Activated T-helper 2 cell treated with anti-CD3 and anti-CD28 coated beads, Interferon-gamma antibody, Interleukin-2, Interleukin-4, amounts not matched to agents 10 μg/mL and 5 μg/mL and 100 μg/mL, durations not matched to agents 14 hours and 24 hours and 36 hours (primary cell): ENCODE data around the gene AGAP1. TPM values are rescaled to one million over a fixed set of nuclear protein-coding genes. Genes with fewer than 3 reads are reported as not detected.

Experiments
- DNase-seq: peaks from one replicate; pipeline ENCODE4 v3.0.0; 2021; ENCODE audit warnings: low spot score
- H3K27ac Mint-ChIP-seq: one replicate; pipeline ENCODE4 v1.8.0; 2021; ENCODE audit warnings: mixed read lengths
- H3K27me3 Mint-ChIP-seq: one replicate; pipeline ENCODE4 v1.8.0; 2021; ENCODE audit warnings: low read depth, mixed read lengths
- H3K36me3 Mint-ChIP-seq: one replicate; pipeline ENCODE4 v1.8.0; 2021; ENCODE audit warnings: low read depth, mixed read lengths
- H3K4me1 Mint-ChIP-seq: one replicate; pipeline ENCODE4 v1.8.0; 2021; ENCODE audit warnings: low read depth, mixed read lengths
- H3K4me3 Mint-ChIP-seq: one replicate; pipeline ENCODE4 v1.8.0; 2021; ENCODE audit warnings: low read depth, mild to moderate bottlenecking, moderate library complexity, mixed read lengths
- H3K9me3 Mint-ChIP-seq: one replicate; pipeline ENCODE4 v1.8.0; 2021; ENCODE audit warnings: mixed read lengths
- intact Hi-C: fragments of 100-400 bp; cut with micrococcal nuclease; formaldehyde crosslinking; loops from one replicate; pipeline ENCODE4 v1.15.1; 2023
- total RNA-seq: library from RNA; stranded (reverse); gene quantifications from 2 replicates; pipeline ENCODE4 v1.2.3, GENCODE V29; 2022

AGAP1 gene
- total RNA-seq, 1 donor from 2014 or later, result 1.8 TPM

- Mint-ChIP-seq H3K36me3 (no peaks in the 10 kb centered on the region), H3K9me3 (no peaks in the 10 kb centered on the region), H3K4me1 (no peaks in the 10 kb centered on the region), H3K27me3 (peaks cover 6% of the 10 kb centered on the region), H3K27ac (no peak overlapping the region), H3K4me3 (no peak overlapping the region)
- no peak for DNase-seq
- intact Hi-C loops, result no loop called here
Observed at GRCh38 chr2:235698491-235698890, 204.6 kb downstream of the AGAP1 start.

GRCh38 chr2:235699576-235699975 lies 205.7 kb downstream of the AGAP1 start:
- Mint-ChIP-seq H3K27ac (no peak overlapping the region), H3K9me3 (no peaks in the 10 kb centered on the region), H3K4me1 (no peaks in the 10 kb centered on the region), H3K4me3 (no peak overlapping the region), H3K27me3 (peaks cover 6% of the 10 kb centered on the region), H3K36me3 (no peaks in the 10 kb centered on the region)
- no peak for DNase-seq
- intact Hi-C loops, result no loop called here

GRCh38 chr2:235701206-235701981 lies 207.6 kb downstream of the AGAP1 start:
- H3K4me1 Mint-ChIP-seq, result no peaks in the 10 kb centered on the region
- peaks cover 6% of the 10 kb centered on the region for H3K27me3 Mint-ChIP-seq
- H3K27ac Mint-ChIP-seq, result no peak overlapping the region
- intact Hi-C loops, result no loop called here
- no peak overlapping the region for H3K4me3 Mint-ChIP-seq
- no peak for DNase-seq
- no peaks in the 10 kb centered on the region for H3K36me3 Mint-ChIP-seq
- H3K9me3 Mint-ChIP-seq, result no peaks in the 10 kb centered on the region

DNA sequence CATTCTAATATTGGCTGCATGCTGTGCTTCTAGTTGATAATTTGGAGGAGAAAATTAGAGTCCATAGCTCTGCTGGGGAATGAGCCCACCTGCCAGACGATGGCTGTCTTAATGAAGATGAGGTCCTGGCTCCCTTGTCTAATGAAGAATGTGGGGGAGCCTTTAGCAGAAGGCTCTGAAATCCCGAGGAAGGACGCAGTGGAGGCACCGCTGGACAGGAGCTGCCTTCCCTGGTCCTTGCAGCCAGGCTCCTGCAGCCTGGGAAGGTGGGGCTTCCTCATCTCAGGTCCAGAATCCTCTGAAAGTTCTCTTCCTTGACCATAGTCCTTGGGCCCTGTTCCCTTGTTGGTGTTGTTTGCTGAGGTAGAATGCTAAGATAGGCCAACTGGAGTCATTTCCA lies 208.3 kb downstream of the AGAP1 start:
- DNase-seq, result no peak
- Mint-ChIP-seq H3K4me3 (no peak overlapping the region), H3K36me3 (no peaks in the 10 kb centered on the region), H3K9me3 (no peaks in the 10 kb centered on the region), H3K4me1 (no peaks in the 10 kb centered on the region), H3K27me3 (peaks cover 6% of the 10 kb centered on the region), H3K27ac (no peak overlapping the region)
- intact Hi-C loops, result no loop called here

- no peaks in the 10 kb centered on the region for H3K4me1 Mint-ChIP-seq
- H3K4me3 Mint-ChIP-seq, result no peak overlapping the region
- H3K27ac Mint-ChIP-seq, result no peak overlapping the region
- intact Hi-C loops, result no loop called here
- DNase-seq, result no peak
- H3K27me3 Mint-ChIP-seq, result peaks cover 6% of the 10 kb centered on the region
- H3K9me3 Mint-ChIP-seq, result no peaks in the 10 kb centered on the region
- no peaks in the 10 kb centered on the region for H3K36me3 Mint-ChIP-seq
Observed at GRCh38 chr2:235703711-235704295, 210.0 kb downstream of the AGAP1 start.

DNA sequence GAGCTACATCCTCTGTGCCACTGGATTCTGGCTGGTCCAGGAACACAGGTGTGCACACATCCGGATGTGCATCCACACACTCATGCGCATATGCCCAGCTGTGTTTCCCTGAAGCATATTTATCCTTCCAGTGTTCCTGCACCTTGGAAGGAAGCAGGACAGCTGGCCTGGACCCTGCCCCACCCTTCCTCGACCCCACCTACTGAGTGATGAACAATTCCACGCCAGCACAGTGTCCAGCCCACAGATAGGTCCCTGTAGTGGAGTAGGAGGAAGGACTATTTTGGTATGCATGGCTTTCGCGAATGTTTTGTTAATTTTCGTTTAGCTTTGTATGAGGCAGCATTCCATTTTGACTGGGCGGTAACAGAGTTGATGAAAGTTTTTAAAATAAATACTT lies 211.5 kb downstream of the AGAP1 start:
- peaks cover 6% of the 10 kb centered on the region for H3K27me3 Mint-ChIP-seq
- no peak for DNase-seq
- H3K27ac Mint-ChIP-seq, result no peak overlapping the region
- intact Hi-C loops, result no loop called here
- no peaks in the 10 kb centered on the region for H3K4me1 Mint-ChIP-seq
- no peaks in the 10 kb centered on the region for H3K36me3 Mint-ChIP-seq
- no peaks in the 10 kb centered on the region for H3K9me3 Mint-ChIP-seq
- no peak overlapping the region for H3K4me3 Mint-ChIP-seq

DNA sequence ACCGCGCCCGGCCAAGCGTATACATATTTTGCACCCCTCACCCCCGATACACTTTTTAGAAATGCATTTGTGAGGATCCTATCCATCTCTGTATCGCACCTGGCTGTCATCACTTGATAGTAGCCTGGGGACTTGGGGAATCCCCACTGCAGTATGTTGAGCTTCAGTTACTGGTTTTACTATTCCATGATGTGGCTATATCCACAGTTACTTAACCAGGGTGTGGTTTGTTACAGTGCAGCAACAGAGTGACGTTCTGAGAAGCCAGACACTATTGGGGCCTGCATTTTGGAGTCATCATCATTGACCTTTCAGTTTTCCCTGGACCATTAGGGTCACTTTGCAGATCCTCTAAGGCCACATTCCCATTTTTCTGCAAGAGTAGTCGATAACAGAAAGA lies 212.7 kb downstream of the AGAP1 start:
- intact Hi-C loops, result no loop called here
- Mint-ChIP-seq H3K4me3 (no peak overlapping the region), H3K36me3 (no peaks in the 10 kb centered on the region), H3K9me3 (no peaks in the 10 kb centered on the region), H3K27me3 (peaks cover 6% of the 10 kb centered on the region), H3K27ac (no peak overlapping the region), H3K4me1 (no peaks in the 10 kb centered on the region)
- DNase-seq, result no peak

DNA sequence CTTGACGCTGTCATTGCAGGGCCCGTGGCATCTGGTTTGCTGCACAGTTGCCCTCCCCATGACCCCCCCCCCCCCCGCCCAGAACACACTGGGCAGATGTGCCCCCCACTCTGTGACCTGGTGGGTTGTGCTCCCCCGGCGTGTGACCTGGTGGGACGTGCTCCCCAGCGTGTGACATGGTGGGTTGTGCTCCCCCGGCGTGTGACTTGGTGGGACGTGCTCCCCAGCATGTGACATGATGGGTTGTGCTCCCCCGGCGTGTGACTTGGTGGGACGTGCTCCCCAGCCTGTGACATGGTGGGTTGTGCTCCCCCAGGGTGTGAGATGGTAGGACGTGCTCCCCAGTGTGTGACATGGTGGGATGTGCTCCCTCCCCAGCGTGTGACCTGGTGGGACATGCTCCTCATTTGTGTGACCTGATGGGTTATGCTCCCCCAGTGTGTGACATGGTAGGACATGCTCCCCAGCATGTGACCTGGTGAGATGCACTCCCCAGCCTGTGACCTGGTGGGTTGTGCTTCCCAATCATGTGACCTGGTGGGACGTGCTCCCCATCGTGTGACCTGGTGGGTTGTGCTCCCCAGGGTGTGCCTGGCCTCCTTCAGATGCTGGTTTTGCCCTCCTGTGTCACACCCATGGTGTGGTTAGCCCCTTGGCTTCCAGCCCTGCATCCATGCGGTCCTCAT lies 213.7 kb downstream of the AGAP1 start:
- Mint-ChIP-seq H3K4me1 (no peaks in the 10 kb centered on the region), H3K27ac (no peak overlapping the region), H3K9me3 (no peaks in the 10 kb centered on the region), H3K36me3 (no peaks in the 10 kb centered on the region), H3K27me3 (no peaks in the 10 kb centered on the region), H3K4me3 (no peak overlapping the region)
- intact Hi-C loops, result no loop called here
- no peak for DNase-seq

- Mint-ChIP-seq H3K27ac (no peak overlapping the region), H3K27me3 (no peaks in the 10 kb centered on the region), H3K9me3 (no peaks in the 10 kb centered on the region), H3K36me3 (no peaks in the 10 kb centered on the region), H3K4me3 (no peak overlapping the region), H3K4me1 (no peaks in the 10 kb centered on the region)
- intact Hi-C loops, result no loop called here
- DNase-seq, result no peak
Observed at GRCh38 chr2:235709124-235709813, 215.4 kb downstream of the AGAP1 start.

DNA sequence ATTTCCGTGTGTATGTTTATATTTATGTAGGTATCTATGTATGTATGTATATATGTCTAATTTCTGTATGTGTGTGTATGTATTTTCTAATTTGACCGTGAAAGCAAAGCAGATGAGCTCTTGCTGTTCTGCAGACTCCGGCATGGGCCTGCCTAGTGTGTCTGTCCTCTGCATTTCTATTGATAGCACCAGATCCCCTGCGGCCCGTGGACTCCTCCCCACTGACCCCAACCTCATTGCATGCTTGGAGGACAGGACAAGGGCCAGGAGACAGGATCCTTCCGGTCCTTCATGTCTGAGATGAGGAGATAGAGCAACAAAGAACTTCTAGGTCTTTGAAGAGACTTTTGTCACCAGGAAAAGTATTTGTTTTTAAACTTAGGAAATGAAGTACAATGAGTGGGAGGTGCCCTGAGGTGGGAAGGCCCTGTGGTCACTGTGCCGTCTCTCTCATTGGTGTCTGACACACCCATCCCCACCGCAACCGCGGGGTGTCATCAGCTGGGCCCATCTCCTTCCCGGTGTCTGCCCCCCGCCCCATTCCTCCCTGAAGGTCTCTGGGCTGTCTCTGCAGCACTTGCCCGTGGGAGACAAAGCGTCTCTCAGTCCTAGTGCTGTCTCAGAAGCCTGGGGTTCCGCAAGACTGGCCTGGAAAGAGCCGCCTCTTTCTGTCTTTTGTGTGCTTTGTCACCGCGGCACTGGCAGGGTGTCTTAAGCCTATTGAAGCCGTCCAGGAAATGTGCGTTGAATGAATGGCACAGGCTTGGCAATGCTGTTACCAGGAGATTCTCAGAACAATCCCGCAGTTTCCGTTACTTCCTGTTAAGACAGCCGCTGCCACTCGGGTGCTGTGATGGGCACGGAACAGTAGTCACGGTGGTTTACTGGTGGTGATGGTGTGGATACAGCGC lies 216.4 kb downstream of the AGAP1 start:
- Mint-ChIP-seq H3K4me3 (no peak overlapping the region), H3K4me1 (no peaks in the 10 kb centered on the region), H3K27ac (no peak overlapping the region), H3K27me3 (no peaks in the 10 kb centered on the region), H3K36me3 (no peaks in the 10 kb centered on the region), H3K9me3 (no peaks in the 10 kb centered on the region)
- intact Hi-C loops, result no loop called here
- DNase-seq, result no peak

DNA sequence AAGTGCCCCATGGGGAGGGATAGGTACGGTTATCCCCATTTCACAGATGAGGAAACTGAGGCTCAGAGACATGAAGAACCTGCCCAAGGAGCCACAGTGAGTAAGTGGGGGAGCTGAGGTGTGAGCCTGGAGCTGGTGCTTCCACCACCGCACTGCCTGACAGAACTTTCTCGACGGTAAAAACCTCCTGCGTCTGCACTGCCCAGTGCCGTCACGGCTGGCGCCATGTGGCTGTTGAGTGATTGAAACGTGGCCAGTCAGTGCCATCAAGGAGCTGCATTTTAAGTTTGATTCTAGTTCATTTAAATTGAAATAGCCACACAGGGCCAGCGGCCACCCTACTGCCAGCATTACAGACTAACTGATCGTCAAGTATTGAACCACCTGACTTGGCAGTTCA lies 217.1 kb downstream of the AGAP1 start:
- intact Hi-C loops, result no loop called here
- Mint-ChIP-seq H3K36me3 (no peaks in the 10 kb centered on the region), H3K4me1 (no peaks in the 10 kb centered on the region), H3K27me3 (no peaks in the 10 kb centered on the region), H3K27ac (no peak overlapping the region), H3K4me3 (no peak overlapping the region), H3K9me3 (no peaks in the 10 kb centered on the region)
- DNase-seq, result no peak

DNA sequence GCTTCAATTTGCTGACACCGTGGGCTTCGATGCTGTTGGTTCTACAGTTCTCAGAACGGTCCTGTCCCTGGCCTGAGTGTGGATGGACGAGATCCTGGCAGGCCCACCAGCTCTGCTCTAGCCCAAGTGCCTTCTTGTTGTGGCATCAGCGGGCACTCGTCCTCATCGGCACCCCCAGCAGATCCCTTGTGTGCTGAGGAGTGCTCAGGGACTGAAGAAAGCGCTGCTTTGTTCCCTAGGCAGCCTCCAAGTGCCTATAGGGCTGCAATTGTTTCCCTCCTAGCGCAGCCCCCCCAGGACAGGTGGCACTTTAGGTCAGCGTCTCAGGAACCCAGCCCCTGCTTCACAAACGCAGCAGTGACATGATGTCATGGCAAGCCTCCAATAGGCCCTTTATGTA lies 217.7 kb downstream of the AGAP1 start:
- no peaks in the 10 kb centered on the region for H3K27me3 Mint-ChIP-seq
- intact Hi-C loops, result no loop called here
- no peak overlapping the region for H3K4me3 Mint-ChIP-seq
- H3K36me3 Mint-ChIP-seq, result no peaks in the 10 kb centered on the region
- H3K4me1 Mint-ChIP-seq, result no peaks in the 10 kb centered on the region
- no peaks in the 10 kb centered on the region for H3K9me3 Mint-ChIP-seq
- no peak overlapping the region for H3K27ac Mint-ChIP-seq
- DNase-seq, result no peak
